IMR-90 (cell line): ENCODE data around the gene LSMEM2. TPM values are rescaled to one million over a fixed set of nuclear protein-coding genes. Genes with fewer than 3 reads are reported as not detected.
A peak's percentile ranks its signal among the peaks of the same experiment; 100 is the strongest.

Experiments used
- ATAC-seq: fragments of 200-7000 bp; cut with Tn5 transposase; 2 replicates; pipeline ENCODE4 v1.9.1; 2020; ENCODE audit warnings: low read depth, mild to moderate bottlenecking, moderate library complexity
- BruUV-seq: library from RNA; stranded (reverse); fragments of 400-500 nt; replicated peaks from 2 replicates; lab custom pipeline; 2021; lab: Mats Ljungman, UMichigan
- CTCF ChIA-PET: fragments of 300-600 bp; formaldehyde crosslinking; extraction: SDS; loops from one replicate; lab custom pipeline; 2021; ENCODE audit warnings: antibody characterized with exemption; lab: Yijun Ruan, JAX
- POLR2A ChIA-PET: fragments of 300-600 bp; sonication (Branson Sonifier 250); formaldehyde crosslinking; loops from one replicate; lab custom pipeline; 2022; ENCODE audit warnings: antibody characterized with exemption; ENCODE audit not compliant: unreplicated experiment; lab: Charles Lee
- DNase-seq: peaks from one replicate; pipeline ENCODE4 v3.0.0; 2013
- H2AFZ ChIP-seq: replicated peaks from 2 replicates; pipeline ENCODE3; 2013; ENCODE audit warnings: low read length, mild to moderate bottlenecking; ENCODE audit not compliant: poor library complexity
- H2AK5ac ChIP-seq: 2 replicates; pipeline ENCODE4 v1.6.1; 2013; ENCODE audit warnings: low read depth, low read length, inconsistent platforms
- H2AK9ac ChIP-seq: replicated peaks from 2 replicates; pipeline ENCODE3; 2013; ENCODE audit warnings: mild to moderate bottlenecking, low read depth, low read length, moderate library complexity; ENCODE audit not compliant: poor library complexity
- H2BK120ac ChIP-seq: 2 replicates; pipeline ENCODE4 v1.6.1; 2013; ENCODE audit warnings: low read depth, low read length, inconsistent platforms
- H2BK15ac ChIP-seq: 3 replicates; pipeline ENCODE4 v1.6.1; 2013; ENCODE audit warnings: low read depth, low read length, inconsistent platforms
- H2BK20ac ChIP-seq: 2 replicates; pipeline ENCODE4 v1.6.1; 2013; ENCODE audit warnings: low read depth, mild to moderate bottlenecking, inconsistent platforms, low read length, moderate library complexity
- H2BK5ac ChIP-seq: 2 replicates; pipeline ENCODE4 v1.6.1; 2013; ENCODE audit warnings: mild to moderate bottlenecking, low read depth, low read length, inconsistent platforms; ENCODE audit not compliant: poor library complexity, severe bottlenecking
- H3K14ac ChIP-seq: replicated peaks from 2 replicates; pipeline ENCODE4 v1.6.1; 2013; ENCODE audit warnings: low read depth, low read length, inconsistent platforms
- H3K18ac ChIP-seq: 2 replicates; pipeline ENCODE4 v1.6.1; 2013; ENCODE audit warnings: low read depth, low read length, control low read depth
- H3K23ac ChIP-seq: 2 replicates; pipeline ENCODE4 v1.6.1; 2013; ENCODE audit warnings: low read depth, low read length, inconsistent platforms
- H3K27ac ChIP-seq: 2 replicates; pipeline ENCODE4 v1.5.1; 2013; ENCODE audit warnings: mild to moderate bottlenecking, control low read depth, low read length; ENCODE audit not compliant: insufficient read depth
- H3K27me3 ChIP-seq: 2 replicates; pipeline ENCODE4 v1.6.1; 2013; ENCODE audit warnings: low read length; ENCODE audit not compliant: control insufficient read depth, insufficient read depth
- H3K36me3 ChIP-seq: 2 replicates; pipeline ENCODE4 v1.6.1; 2013; ENCODE audit warnings: low read length, mixed read lengths; ENCODE audit not compliant: control insufficient read depth, insufficient read depth
- H3K4ac ChIP-seq: 2 replicates; pipeline ENCODE4 v1.6.1; 2013; ENCODE audit warnings: low read depth, low read length, inconsistent platforms
- H3K4me1 ChIP-seq: 2 replicates; pipeline ENCODE4 v1.6.1; 2013; ENCODE audit warnings: low read length, mixed read lengths; ENCODE audit not compliant: control insufficient read depth, insufficient read depth
- H3K4me2 ChIP-seq: 2 replicates; pipeline ENCODE4 v1.6.1; 2013; ENCODE audit warnings: low read depth, mild to moderate bottlenecking, control low read depth, low read length, moderate library complexity
- H3K4me3 ChIP-seq: 2 replicates; pipeline ENCODE4 v1.5.1; 2013; ENCODE audit warnings: low read depth, mild to moderate bottlenecking, control low read depth, low read length, moderate library complexity; ENCODE audit not compliant: insufficient read depth
- H3K56ac ChIP-seq: 2 replicates; pipeline ENCODE4 v1.6.1; 2013; ENCODE audit warnings: low read length, inconsistent platforms; ENCODE audit not compliant: insufficient read depth; ENCODE audit errors: extremely low read depth
- H3K79me1 ChIP-seq, 2 experiments: 2 replicates each; pipeline ENCODE4 v1.6.1; 2013; ENCODE audit warnings: low read length in 2 of 2, inconsistent platforms in 1 of 2, low read depth in 1 of 2
- H3K9ac ChIP-seq: 2 replicates; pipeline ENCODE4 v1.6.1; 2013; ENCODE audit warnings: low read depth, low read length, control low read depth
- H3K9me1 ChIP-seq: 2 replicates; pipeline ENCODE4 v1.6.1; 2013; ENCODE audit warnings: low read length, inconsistent platforms; ENCODE audit not compliant: insufficient read depth
- H3K9me3 ChIP-seq: 2 replicates; pipeline ENCODE4 v1.6.1; 2013; ENCODE audit warnings: low read length; ENCODE audit not compliant: control insufficient read depth, insufficient read depth
- H4K20me1 ChIP-seq: 2 replicates; pipeline ENCODE4 v1.6.1; 2013; ENCODE audit warnings: low read length, inconsistent platforms; ENCODE audit not compliant: insufficient read depth
- H4K5ac ChIP-seq: 2 replicates; pipeline ENCODE4 v1.6.1; 2013; ENCODE audit warnings: mild to moderate bottlenecking, low read depth, low read length, control low read depth
- H4K8ac ChIP-seq, 2 experiments: 2 replicates each; pipeline ENCODE4 v1.6.1; 2013; ENCODE audit warnings: low read depth in 2 of 2, low read length in 2 of 2, control low read depth in 1 of 2, inconsistent platforms in 1 of 2
- H4K91ac ChIP-seq: 2 replicates; pipeline ENCODE4 v1.6.1; 2013; ENCODE audit warnings: low read depth, low read length, inconsistent platforms; ENCODE audit not compliant: insufficient read depth
- CEBPB ChIP-seq: IDR thresholded peaks from 2 replicates; pipeline ENCODE4 v1.6.1; 2012; ENCODE audit warnings: low read depth, low read length, improper control_type of control experiment
- CTCF ChIP-seq: conservative IDR thresholded peaks from 2 replicates; pipeline ENCODE4 v1.5.1; 2012; ENCODE audit warnings: mild to moderate bottlenecking, low read depth, low read length, improper control_type of control experiment
- FOS ChIP-seq: fragments of 150-350 bp; IDR thresholded peaks from 2 replicates; pipeline ENCODE4 v1.6.1; 2016; ENCODE audit warnings: low read depth, low read length
- MAFK ChIP-seq: IDR thresholded peaks from 2 replicates; pipeline ENCODE4 v1.6.1; 2012; ENCODE audit warnings: low read depth, low read length, improper control_type of control experiment
- NFE2L2 ChIP-seq: fragments of 150-350 bp; IDR thresholded peaks from 2 replicates; pipeline ENCODE4 v1.6.1; 2016; ENCODE audit warnings: low read depth, mild to moderate bottlenecking, low read length
- POLR2A ChIP-seq: IDR thresholded peaks from 2 replicates; pipeline ENCODE4 v1.6.1; 2012; ENCODE audit warnings: mild to moderate bottlenecking, low read depth, low read length
- RAD21 ChIP-seq: IDR thresholded peaks from 2 replicates; pipeline ENCODE4 v1.6.1; 2012; ENCODE audit warnings: low read length, improper control_type of control experiment
- RCOR1 ChIP-seq: IDR thresholded peaks from 2 replicates; pipeline ENCODE4 v1.6.1; 2012; ENCODE audit warnings: mild to moderate bottlenecking, low read length, improper control_type of control experiment; ENCODE audit not compliant: insufficient replicate concordance
- SMC3 ChIP-seq: fragments of 150-350 bp; IDR thresholded peaks from 2 replicates; pipeline ENCODE4 v1.6.1; 2016; ENCODE audit warnings: low read depth, mild to moderate bottlenecking, antibody characterized with exemption, low read length, moderate library complexity
- WGBS, 2 experiments: methylation state at CpG; one replicate each; pipeline versions ENCODE4 v1.1.5 to v1.1.7; 2013; ENCODE audit warnings: missing lambda C conversion rate in 2 of 2; ENCODE audit not compliant: insufficient read length in 1 of 2; ENCODE audit errors: extremely low coverage in 2 of 2; 5-methylcytosine and 5-hydroxymethylcytosine counted together
- dilution Hi-C: fragments of 300-500 bp; cut with HindIII; formaldehyde crosslinking; loops from one replicate; pipeline ENCODE4 v1.14.3; 2018; ENCODE audit warnings: low sequenced_read_pairs; ENCODE audit not compliant: unreplicated experiment
- in situ Hi-C: fragments of 300-500 bp; cut with MboI; formaldehyde crosslinking; loops from 3 replicates; pipeline ENCODE4 v1.14.3; 2019; ENCODE audit warnings: low sequenced_read_pairs, inconsistent platforms, mixed read lengths
- intact Hi-C: fragments of 100-400 bp; cut with micrococcal nuclease; formaldehyde crosslinking; loops from 2 replicates; pipeline ENCODE4 v1.10.0; 2022
- polyA plus RNA-seq, 3 experiments: library from polyadenylated mRNA; depleted of rRNA; stranded (reverse); fragments of >200 nt; gene quantifications; 2 replicates each; pipeline ENCODE4 v1.2.3, GENCODE V29; 2012; ENCODE audit warnings: low replicate concordance in 1 of 3
- total RNA-seq: library from RNA; depleted of rRNA; stranded (reverse); fragments of >200 nt; gene quantifications from 2 replicates; pipeline ENCODE4 v1.2.3, GENCODE V29; 2012
- TF ChIP-seq, protein P1 (sequence below): fragments of 150-350 bp; IDR thresholded peaks from 2 replicates; pipeline ENCODE4 v1.6.1; 2016; ENCODE audit warnings: low read depth, mild to moderate bottlenecking, low read length, moderate library complexity, borderline replicate concordance

Gene LSMEM2
- total and polyA plus RNA-seq, 2 of the 4 experiments (the other 2 are of a cell fraction), result under 0.01 TPM; not detected in 1

DNA sequence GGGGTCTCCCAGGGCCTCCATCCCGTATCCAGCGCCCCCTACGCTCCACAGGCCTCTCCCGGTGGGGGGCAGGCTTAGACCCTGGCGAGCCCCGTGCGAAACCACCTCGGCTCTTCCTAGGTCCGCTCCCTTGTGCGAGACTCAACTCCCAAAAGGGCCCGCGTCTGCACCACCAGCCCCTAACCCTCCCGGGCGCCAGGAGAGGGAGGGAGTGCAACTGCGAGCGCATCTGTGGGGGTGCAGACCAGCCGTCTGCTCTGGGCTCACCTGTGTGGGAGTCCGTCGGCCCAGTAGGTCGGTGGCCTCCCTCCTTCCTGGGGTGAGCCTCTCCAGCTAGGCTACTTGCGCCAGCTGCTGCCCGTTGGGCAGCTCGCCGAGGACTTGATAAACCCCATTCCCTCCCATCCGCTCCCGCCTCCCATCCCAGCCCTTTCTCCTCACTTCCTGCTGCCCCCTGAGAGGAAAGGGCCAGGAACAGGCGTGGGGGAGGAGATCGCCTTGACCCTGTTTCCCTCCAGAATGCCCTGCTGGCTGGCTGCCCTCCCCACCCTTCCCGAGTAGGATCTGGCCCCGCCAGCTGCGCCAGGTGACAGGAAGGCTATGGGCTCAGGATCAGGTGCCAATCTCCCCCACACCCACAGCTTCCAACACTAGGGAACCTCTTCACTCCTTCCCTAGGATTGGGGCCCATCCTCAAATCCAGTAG is 43.7 kb downstream of the LSMEM2 start, which contains the start of gene HYAL2:
Gene HYAL2 (minus strand): TSS at position 360 of the 706 bp plus-strand sequence. CDS start 2,256 bp downstream, outside the sequence.
- Histone ChIP-seq H2BK15ac (no peak within 1 kb of the TSS), H4K5ac (peak within 1 kb of the TSS; percentile 95), H3K9me1 (peaks cover 8% of the 10 kb centered on the region), H4K8ac (peak within 1 kb of the TSS; percentile 96 to 99; a peak in 3 of 4 replicates), H2AFZ (peak within 1 kb of the TSS; percentile 95), H3K9ac (peak within 1 kb of the TSS; percentile 94), H2BK5ac (peak within 1 kb of the TSS; percentile 98), H2AK5ac (peak within 1 kb of the TSS; percentile 87), H4K91ac (peak within 1 kb of the TSS; percentile 58), H3K4ac (peak within 1 kb of the TSS; percentile 66), H3K23ac (peak within 1 kb of the TSS; percentile 35; the same call in 1 of the 2 replicates), H2BK20ac (no peak within 1 kb of the TSS), H3K4me1 (peaks cover 26% of the 10 kb centered on the region), H3K14ac (no peak within 1 kb of the TSS), H2BK120ac (peak within 1 kb of the TSS; percentile 54; the same call in 1 of the 2 replicates), H3K18ac (no peak within 1 kb of the TSS), H3K27me3 (no peaks in the 10 kb centered on the region), H3K9me3 (no peaks in the 10 kb centered on the region), H3K36me3 (peaks cover 26% of the 10 kb centered on the region), H3K56ac (no peak within 1 kb of the TSS), H3K27ac (peak within 1 kb of the TSS; percentile 98), H3K4me2 (peak within 1 kb of the TSS; percentile 67), H3K79me1 (peaks cover 31 to 58% of the 10 kb centered on the region in 2 experiments), H3K4me3 (peak within 1 kb of the TSS; percentile 58), H2AK9ac (peak within 1 kb of the TSS; percentile 93), H4K20me1 (peaks cover 11% of the 10 kb centered on the region; the same call in 1 of the 2 replicates)
- DNase-seq (no peak), ATAC-seq (no peak)
- POLR2A ChIA-PET, result no interaction called here
- in situ Hi-C loops, result no loop called here
- dilution Hi-C loops, result no loop called here
- CTCF ChIA-PET, result no interaction called here
- BruUV-seq, result no TSS peak
- no CpG with 5 or more reads among the region's 31 CpGs for WGBS, 2 experiments
- TF ChIP-seq NFE2L2 (no peak), CTCF (no peak), CEBPB (no peak), RCOR1 (no peak), POLR2A (no peak), RAD21 (no peak), MAFK (no peak), SMC3 (no peak), FOS (no peak)
- TF ChIP-seq, protein P1, sequence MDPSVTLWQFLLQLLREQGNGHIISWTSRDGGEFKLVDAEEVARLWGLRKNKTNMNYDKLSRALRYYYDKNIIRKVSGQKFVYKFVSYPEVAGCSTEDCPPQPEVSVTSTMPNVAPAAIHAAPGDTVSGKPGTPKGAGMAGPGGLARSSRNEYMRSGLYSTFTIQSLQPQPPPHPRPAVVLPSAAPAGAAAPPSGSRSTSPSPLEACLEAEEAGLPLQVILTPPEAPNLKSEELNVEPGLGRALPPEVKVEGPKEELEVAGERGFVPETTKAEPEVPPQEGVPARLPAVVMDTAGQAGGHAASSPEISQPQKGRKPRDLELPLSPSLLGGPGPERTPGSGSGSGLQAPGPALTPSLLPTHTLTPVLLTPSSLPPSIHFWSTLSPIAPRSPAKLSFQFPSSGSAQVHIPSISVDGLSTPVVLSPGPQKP, result no peak
- intact Hi-C loops, result loop anchor here (5.0 kb wide), 1 partner anchor 60 kb away; no protein-coding TSS in a partner anchor
